NCI-H82 treated with DMSO at 0.1 percent for 48 hours (cell line): ENCODE results near the gene TRDMT1.

Source experiments
- DNase-seq: peaks from one replicate; lab custom pipeline; 2025; ENCODE audit not compliant: unreplicated experiment; lab: John Stamatoyannopoulos, UW

The TRDMT1 gene

DNA sequence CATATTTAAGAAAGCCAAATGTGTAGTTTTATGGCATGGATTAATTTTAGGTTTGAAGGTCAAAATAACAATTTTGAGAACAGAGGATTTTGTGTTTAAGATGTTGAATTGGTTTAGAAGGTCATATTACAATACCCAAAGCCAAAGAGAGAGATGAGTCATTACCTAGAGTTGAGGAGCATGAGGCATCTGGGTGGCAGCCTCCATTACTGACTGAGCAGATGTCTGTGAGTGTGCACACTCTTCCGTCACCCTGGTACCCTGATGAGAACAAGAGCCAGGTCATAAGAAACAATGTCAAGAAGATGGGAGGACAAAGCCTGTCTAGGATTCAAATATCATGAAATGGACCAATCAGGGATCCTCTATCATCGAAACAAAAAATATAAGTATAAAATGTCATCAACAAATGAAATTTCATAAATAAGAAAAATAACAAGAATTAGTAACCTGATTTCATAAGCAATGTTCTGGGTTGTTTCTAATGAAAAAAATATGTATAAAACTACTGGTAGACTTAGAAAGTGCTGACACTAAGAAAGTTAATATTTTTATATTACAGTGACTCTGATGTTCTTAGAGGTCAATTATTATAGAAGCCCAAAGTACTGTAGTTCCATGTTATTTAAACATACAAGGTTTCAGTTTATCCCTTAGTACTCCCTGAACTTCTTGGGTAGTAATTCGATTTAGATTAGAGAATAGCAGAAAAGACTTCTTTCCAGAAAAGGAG, 91.8 kb downstream of the TRDMT1 start:
- DNase-seq: no peak

DNA sequence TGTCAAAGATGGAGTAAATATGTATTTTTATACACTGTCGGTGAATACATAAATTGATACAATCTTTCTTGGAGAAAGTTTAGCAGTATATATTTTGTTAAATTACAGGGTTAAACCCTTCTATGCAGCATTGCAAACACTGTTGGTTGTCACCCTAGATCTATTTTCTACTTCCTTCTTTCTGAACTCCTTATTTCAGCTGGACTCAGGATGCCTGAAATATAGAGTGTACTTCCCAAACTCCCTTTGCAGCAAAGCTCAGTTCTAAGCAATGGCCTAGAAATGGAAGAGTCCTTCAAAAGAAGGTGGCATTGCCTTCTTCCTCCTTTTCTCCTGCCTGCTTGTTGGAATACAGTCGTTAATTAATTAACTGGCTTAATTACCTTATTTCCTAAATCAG, 92.4 kb downstream of the TRDMT1 start:
- DNase-seq: no peak

GRCh38 chr10:17106991-17107390, 94.5 kb downstream of the TRDMT1 start:
- DNase-seq: no peak

DNA sequence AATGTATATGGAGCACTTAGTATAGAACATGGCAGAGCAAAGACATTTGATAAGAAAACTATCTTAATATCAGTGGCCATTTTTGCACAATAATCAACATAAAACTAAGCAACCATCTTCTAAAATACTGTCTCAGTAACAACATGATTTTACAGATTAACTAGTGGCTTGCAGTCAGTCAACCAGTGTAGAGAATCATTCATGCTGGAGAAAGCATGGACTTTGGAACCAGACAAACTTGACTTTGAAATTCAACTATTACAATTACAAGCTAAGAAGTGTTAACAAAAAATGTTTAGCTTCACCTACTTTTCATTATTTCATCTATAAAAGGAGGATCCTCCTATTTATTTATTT, 99.6 kb downstream of the TRDMT1 start:
- DNase-seq: no peak

GRCh38 chr10:17101257-17101909, 100.1 kb downstream of the TRDMT1 start:
- DNase-seq: no peak

DNA sequence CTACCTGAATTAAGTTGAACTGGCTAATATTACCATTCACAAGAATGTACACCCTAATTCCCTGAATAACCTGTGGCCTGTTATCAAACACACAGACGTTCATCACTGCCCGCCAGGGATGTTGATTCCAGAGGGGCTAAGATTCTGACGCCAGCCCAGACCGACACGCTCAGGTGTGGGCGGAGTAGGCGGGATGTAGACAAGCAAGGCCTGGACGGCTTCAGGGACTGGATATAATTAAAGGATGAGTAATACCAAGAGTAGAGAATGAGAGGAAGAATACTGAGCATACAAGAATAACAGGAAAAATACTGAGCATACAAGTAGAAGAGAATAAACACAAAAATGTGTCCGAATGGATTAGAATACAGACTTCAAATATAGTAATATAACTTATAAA, 100.9 kb downstream of the TRDMT1 start:
- no peak for DNase-seq

- DNase-seq: no peak
These were observed 103.5 kb downstream of the TRDMT1 start for GRCh38 chr10:17098012-17098411.
